HL-60/S4 treated with phorbol 12-myristate 13-acetate at 8.2 ng/mL for 4 days and 3 days (cell line): ENCODE results near the gene PDGFB.

Experiments
- in situ Hi-C: fragments of 300-500 bp; cut with MboI; formaldehyde crosslinking; loops from 2 replicates; pipeline ENCODE4 v1.15.0; 2022; ENCODE audit warnings: low sequenced_read_pairs

PDGFB gene

DNA sequence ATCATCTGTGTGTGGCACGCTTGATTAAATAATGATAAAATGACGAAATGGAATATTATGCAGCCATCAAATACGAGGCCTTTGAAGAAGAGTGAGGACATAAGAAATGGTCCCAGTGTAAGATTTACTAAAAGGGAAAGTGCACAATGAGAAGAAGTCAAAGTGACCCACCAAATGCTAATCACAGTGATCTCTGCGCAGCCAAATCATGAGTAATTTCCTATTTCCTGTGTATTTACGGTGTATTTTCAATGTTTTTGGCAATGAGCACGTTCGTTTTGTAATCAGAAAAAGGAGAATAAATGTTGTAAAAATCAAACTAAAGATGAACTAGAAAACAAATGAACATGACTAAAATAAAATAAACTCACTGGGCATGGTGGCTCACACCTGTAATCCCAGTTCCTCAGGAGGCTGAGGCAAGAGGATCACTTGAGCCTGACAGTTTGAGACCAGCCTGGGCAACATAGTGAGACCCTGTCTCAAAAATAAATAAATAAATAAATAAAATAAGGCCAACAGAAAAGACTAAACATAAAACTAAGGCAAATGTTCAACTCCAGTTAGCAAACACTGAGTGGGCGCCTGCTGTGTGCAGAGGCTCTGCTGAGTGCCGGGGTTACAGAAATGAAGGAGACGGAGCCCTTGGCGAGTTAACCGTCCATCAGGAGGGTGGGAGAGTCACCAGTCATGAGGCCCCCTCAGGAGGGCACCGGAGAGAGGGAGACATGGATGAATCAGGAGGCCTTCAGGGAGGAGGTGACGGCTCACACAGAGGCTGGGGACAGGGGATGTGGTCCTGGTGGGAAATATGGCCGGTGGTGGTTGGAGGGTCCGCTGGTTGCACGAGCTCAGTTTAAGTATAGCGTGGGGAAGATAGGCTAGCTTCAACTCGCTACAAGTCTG lies 66.3 kb downstream of the PDGFB start:
- in situ Hi-C loops, result loop anchor here (5.0 kb wide), 1 partner anchor 134 kb away; no protein-coding TSS in a partner anchor

DNA sequence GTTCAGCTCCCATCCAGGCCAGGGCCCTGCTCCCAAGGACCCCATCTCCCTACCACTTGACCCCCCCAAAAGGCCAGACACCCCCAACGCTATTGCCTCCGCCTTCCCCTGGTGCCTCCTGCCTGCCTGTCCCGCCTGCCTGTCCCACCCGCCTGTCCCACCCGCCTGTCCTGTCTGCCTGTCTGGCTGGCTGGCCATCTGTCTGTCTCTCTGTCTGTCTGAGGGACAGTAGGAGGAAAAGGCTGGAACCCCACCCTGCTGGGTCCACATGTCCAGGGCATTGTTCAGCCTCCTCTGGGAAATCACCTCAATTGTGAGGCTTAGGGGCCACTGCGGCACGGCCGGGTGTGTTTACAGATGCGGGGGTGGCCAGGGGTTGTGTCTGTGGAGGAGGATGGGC lies 67.0 kb downstream of the PDGFB start:
- in situ Hi-C loops, result loop anchor here (5.0 kb wide), 1 partner anchor 135 kb away; no protein-coding TSS in a partner anchor

DNA sequence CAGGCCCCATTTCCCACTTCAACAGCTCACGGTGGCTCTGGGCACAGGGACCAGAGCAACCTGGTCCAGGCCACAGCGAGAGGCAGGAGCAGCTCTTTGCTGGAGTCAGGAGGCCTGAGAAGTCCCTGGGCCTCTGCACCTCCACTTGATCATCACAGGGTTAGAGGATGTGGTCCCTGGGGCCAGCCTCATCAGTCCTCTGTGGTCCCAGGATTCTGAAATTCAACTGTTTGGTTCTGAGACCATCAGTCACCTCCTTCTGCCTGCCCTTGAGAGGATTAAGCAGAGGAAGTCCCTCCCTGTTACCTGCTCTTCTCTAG lies 67.4 kb downstream of the PDGFB start:
- in situ Hi-C loops, result loop anchor here (5.0 kb wide), 1 partner anchor 135 kb away; no protein-coding TSS in a partner anchor

DNA sequence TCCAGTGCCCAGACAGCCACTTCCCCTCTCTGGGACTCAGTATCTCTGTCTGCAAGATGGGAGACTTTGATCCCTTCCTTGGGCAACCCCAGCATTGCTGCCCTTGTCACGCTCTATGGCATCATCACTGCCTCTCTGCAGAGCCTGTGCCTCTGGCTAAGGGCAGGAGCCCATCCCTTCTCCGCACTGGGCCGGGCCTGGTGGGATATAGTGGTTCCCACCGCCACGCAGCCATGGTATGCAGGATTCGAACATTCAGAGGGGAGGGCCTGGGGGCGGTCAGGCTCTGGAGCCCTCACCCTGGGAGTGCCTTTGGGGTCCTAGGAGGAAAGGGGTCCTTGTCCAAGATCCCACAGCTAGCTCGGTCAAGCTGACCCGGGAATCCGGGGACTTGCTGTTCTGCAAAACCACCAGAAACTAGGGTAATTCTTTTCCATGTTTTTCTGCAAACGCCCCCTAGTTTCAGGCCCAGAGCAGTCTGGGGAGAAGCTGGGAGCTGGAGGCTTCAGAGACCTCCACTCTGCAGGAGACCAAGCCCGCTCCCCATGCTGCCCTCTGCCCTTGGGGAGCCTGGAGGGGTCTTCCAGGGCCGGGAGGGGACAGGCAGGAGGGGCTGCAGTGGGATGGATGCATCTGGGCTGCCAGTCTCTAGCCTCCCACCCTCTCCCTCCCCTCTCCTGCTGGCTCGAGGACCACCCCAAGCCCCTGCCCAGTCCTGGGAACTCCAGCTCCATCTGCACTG lies 67.9 kb downstream of the PDGFB start:
- in situ Hi-C loops, result loop anchor here (5.0 kb wide), 1 partner anchor 135 kb away; no protein-coding TSS in a partner anchor

DNA sequence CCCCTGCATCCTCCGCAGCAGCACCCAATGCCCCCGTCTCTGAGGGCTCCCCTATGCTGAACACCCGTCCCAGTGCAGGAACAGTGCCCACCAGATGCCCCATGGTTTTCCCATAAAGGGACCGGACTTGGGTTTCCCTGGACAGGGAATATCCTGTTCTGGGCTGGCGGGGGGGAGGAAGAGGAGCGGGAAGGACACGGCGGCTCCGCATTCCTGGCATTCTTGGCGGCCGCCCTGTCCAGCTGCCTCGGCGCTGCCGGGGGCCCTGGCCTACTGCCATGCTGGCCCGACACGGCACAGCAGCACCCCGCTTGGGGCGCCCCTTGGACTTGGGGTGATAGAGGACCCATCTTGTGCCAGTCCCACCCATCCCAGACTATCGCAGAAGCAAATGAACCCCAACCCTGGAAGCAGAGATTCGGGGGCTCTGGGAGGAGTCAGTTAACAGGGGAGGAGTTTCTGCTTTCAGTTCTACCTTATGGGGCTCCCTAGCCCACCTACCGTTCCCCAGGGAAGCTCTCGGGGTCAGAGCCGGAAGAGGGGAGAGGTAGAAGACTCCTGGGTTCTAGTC lies 68.6 kb downstream of the PDGFB start:
- in situ Hi-C loops, result loop anchor here (5.0 kb wide), 1 partner anchor 136 kb away; no protein-coding TSS in a partner anchor

DNA sequence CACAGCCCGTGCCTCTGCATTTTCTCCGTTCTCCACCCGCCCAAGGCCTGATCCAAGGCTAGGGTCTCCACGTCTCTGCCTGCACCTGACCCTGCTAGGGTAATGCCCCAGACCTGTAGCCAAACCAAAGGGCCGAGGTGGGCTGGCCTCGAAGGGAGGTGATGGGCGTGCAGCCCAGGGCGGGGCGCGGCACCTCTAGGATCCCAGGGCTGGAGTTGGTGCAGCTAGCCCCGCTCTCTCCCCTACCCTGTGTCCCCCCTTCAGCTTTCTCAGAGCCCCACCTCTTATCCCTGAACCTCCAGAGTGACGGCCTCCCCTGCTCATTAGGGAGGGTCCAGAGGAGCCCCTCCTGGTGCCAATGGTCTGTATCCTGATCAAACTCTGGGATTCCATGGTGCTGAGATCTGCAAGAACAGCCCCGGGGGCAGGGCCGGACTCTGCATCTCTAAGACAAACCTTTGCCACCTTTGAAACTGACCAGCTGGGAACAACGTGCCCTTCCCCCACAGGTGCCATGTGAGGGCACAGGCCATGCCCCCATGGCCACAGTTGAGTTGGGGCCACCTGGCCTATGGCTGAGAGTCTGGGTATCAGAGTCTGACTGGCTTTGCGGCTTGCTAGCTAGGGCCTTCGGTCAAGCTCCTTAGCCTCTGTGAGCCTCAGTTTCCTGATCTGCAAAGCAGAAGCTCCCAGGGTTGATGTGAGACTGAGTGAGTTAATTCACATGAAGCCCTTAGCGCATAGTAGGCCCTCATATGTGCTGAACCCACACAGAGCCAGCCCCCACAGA lies 69.2 kb downstream of the PDGFB start:
- in situ Hi-C loops, result loop anchor here (5.0 kb wide), 1 partner anchor 137 kb away; no protein-coding TSS in a partner anchor

DNA sequence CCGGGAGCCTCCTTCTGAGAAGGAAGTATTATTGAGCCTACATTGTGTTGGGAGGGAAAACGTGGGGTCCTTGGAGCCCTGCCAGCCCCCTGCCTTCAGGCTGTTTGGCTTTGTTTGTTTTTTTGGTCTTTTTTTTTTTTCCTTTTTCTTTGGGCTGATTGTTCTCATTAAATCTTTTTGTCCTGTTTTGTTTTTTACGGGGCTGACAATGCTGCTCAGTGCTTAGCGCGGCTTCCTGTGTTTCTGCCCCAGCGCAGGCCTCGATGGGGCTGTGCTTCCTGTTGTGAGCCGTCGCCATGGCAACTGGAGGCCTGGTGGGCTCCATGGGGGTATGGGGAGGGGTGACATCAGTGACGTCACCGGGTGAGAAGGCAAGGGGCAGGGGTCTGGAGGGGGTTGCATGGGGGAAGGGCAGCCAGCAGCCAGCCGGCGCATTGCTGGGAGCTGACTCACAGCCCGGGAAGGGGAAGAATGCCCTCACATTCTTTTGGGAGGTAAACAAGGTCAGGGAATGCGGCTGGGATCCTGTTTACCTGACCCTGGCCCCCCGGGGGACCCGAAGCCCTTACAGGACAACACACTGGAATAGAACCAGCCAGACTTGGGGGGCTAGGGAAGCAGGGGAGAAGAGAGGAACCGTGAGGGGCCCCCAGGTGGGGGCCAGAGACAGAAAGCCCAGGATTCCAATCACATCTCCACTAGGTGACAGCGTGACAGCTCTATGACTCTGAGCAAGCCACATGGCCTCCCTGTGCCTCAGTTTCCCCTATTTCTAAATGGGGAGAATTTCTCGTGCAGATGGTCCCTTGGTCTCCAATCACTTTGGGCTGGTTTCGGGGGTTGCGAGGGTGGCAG lies 70.1 kb downstream of the PDGFB start:
- in situ Hi-C loops, result loop anchor here (5.0 to 25.0 kb wide), 2 partner anchors 138 to 863 kb away; no protein-coding TSS in a partner anchor

DNA sequence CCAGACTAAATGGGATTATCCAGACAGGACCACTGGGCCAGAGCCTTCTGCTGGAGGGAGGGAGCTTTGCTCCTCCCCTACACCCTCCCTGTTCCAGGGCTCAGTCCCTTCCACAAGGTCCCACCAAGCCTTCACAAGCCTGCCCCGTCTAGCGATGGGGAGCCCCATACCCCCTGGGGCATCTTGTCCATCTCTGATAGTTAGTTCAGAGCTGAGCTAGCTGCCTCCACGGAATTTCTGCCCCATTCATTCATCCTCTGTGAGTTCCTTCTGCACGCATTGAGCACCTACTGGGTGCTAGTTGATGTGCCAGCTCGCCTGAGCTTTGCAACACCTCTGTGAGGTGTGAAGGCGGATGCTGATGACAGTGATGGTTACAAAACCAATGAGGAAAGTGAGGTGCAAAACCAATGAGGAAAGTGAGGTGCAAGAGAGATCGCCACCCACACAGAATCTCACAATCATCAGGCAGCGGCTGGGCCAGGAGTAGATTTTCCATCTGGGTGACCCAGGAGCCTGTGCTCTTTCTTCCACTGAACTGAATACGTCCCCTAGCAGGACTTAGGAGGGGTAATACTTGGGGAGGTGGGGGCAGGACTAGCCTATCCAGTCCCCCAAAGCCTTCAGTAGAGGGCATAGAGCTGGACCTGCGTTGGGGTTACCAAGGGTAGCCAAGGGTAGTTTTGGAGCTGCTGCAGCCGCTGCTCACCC lies 70.8 kb downstream of the PDGFB start:
- in situ Hi-C loops, result loop anchor here (25.0 kb wide), 1 partner anchor 863 kb away; no protein-coding TSS in a partner anchor
